Activated effector memory CD4-positive, alpha-beta T cell treated with anti-CD3 and anti-CD28 coated beads, Interleukin-2, amount 50 U/mL, for 16 hours (primary cell): ENCODE results near the gene SPTBN5.

Source experiments
- DNase-seq: peaks from one replicate; pipeline ENCODE4 v3.0.0-alpha.2; 2020

The SPTBN5 gene

DNA sequence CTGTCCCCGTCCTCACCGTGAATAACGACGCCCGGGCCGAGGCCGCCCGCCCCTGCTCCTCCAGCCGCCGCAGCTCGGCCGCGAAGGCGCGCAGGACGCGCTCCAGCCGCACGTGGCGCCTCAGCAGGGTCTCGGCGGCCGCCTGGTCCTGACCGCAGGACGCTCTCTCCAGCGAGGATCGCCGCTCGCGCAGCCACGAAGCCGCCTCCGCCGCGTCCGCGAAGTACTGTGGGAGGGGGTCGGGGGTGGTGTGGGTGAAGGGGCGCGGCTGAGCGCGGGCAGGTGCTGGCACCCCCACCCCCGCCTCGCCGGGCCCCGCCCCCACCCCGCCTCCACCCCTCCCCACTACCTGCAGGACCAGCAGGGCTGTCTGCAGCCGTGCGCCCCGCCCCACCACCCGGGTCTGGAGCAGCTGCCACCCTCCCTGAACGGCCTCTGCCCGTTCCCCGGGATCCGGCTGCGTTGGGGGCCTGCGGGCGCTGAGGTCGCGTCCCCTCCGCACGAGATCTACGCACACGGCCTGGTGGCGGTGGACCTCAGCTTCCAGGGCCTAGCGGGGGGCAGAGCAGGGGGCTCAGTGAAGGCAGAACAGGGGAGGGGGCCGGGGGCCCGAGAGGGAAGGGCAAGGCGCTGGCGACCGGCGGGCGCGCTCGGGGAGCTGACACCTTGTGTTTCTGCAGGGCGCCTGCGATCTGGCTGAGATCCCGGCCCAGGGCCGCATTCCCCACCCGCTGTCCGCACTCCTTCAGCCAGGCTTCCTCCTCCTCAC, 11.7 kb downstream of the SPTBN5 start:
- DNase-seq: no peak

DNA sequence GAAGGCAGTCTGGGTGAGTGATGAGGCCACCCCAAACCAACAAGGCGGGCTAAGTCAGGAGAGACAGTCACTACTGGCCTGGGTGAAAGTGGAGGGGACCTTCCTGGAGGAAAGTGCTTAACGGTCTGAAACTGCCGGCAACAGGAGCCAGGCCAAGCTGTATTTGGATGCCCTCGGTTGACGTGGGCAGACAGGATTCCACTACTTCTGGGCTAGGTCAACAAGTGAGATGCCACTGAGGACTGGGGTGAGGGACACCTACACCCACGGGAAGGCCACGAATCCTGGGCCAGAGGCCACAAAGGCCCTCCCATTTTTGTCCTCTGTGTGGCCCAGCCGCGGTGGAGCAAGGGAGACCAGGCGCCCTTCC, 12.3 kb downstream of the SPTBN5 start:
- no peak for DNase-seq

DNA sequence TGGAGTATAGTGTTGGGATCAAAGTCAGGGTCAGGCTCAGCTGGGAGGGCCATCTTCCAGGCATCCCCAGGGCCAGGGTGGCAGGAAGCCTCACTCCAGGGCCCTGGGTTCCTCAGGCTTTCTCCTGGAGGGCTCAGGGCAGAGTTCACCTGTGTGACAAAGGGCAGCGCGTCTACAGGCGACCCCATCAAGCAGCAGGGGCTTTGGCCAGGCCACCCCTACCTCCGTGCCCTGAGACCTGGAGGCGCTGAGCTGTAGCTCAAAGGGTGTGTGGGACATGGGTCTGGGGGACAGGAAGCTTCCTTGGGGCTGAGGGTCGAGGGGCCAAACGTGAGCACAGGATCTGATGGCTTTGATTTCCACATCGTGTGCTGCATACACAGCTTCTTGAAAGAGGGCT, 12.8 kb downstream of the SPTBN5 start:
- no peak for DNase-seq

DNA sequence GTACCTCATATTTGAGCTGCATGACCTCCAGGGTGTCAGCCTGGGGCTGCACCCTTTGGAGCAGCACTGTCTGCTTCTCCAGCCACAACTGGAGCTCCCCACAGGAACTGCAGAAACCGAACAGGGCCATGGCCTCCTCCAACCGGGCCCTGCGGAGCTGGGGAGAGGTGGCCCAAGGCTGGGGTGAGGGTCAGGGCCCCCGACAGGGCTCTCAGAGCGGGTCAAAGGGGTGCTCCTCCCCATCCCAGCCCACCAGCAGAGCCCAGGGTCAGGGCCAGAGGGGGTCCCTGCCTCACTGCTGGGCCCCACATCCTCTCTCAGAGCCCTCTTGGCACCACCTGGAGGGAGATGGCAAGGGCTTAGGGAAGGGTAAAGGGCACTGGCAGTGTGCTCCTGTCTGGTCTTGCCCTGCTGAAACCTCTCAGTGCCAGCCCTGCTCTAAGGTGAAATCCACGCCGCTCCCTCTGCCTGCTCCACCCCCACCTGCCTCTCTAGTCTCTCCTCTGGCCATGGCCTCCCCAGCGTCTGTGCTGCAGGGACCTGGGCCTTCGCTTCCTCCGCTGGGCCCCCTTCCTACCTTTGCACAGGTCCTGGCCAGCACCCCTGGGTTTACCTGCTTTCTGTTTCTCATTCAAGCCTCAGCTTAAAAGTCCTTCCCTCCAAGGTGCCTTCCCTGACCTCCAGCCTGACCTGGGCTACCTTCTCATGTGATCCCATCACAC, 13.5 kb downstream of the SPTBN5 start:
- no peak for DNase-seq

DNA sequence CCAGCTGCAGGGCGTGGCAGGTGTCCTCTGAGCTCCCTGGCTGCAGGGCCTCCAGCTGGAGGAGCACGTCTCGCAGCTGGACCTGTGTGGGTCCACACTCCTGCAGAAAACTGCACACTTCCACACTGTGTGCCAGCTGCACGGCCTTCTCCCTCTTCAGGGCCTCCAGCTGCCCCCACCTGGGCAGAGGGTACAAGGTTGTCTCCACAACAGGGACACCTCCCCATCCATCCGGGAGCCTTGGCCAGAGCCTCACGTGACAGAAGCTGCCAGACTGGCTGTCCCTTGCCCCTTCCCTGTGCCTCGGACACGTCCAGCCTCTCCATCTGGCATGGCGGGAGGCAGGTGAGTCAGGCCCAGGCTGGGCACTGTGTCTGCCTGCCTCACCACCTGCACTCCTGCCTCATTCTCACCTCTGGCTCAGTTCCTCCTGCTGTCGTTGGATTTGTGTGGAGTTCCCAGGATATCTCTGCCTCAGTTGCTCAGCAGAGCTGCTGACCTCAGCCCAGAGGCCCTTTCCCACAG, 14.5 kb downstream of the SPTBN5 start:
- DNase-seq: no peak

DNA sequence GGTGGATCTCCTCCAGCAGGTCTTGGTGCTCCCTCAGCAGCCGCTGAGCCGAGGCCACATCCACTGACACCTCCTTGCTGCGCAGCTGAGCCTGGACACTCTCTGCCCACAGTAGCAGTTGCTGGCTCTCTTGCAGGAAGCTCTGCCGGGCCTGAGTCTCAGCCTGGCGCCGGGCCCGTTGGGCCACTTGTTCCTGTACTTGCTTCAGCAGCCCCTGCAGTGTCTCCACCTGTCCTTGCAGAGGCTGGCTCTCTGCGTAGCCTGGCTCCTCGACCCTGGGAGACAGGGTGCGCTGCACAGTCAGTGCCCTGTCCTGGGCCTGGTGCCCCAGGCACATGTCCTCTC, 15.5 kb downstream of the SPTBN5 start:
- DNase-seq: no peak

DNA sequence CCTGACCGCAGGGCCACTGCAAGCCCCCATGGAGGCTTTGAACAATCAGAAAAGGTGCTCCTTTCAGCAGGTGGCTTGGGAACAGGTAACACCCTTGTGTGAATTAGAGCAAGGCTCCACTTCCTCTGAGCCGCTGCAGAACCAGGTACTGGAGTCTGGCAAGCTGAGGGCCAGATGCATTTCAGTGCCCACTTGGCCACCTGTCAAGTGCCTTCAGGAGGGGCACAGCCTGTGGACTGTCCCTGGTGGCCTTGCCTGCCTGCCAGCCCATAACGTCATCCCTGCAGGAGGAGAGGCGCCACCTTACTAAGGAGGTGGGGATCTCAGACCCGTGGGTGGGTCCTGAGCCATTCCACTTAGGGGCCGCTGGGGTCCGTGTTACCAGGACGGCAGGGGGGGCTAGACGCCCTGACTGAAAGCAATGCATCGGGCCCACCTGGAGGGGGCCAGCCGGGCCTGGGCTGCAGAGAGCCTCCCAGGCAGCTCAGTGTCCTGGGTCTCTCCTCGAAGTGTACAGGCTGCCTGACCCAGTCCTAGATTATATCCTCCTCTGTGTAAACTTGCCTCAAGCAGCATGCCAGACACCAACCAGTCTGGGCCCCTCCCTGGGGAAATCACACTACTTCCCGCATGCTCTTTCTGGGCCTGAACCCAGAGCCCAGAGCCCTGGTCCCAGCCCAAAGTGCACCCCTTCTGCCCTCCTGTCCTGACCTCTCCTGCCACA, 16.1 kb downstream of the SPTBN5 start:
- no peak for DNase-seq

DNA sequence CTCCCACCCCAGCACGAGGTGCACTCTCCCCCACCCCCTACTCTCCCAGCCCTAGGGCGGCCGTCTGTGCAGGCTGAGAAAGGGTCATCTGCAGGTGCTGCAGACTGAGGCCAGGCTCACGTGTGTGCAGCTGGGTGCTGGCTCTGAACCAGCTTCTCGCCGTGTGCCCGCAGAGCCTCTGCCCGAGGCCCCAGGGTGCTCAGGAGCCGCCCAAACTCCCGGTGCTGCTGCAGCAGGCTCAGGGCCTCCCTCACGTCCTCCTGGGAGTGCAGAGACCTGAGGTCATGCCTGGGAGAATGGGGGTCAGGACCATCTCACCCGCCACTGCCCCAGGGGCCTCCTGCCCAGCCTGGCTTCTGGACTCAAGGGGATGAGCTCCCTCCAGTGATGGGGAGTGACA, 17.2 kb downstream of the SPTBN5 start:
- no peak for DNase-seq

DNA sequence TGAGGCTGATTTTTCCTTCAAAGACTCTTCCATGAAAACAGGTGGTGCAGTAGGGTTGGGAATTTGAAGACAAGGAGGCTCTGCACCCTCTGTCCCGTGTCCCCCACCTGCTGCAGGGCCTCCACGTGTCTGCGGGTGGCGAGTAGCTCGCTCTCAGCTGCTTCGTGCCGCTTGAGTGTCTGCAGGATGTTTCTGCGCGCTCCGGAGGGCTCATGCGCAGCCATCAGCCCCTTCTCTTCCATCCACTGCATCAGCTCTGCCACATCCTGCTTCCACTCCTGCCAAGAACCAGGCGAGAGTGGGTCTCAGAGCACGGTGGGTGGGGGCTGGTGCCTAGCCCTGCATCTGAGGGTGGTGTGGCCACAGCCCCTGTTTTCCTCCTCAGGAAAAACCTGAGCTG, 17.8 kb downstream of the SPTBN5 start:
- DNase-seq: no peak

DNA sequence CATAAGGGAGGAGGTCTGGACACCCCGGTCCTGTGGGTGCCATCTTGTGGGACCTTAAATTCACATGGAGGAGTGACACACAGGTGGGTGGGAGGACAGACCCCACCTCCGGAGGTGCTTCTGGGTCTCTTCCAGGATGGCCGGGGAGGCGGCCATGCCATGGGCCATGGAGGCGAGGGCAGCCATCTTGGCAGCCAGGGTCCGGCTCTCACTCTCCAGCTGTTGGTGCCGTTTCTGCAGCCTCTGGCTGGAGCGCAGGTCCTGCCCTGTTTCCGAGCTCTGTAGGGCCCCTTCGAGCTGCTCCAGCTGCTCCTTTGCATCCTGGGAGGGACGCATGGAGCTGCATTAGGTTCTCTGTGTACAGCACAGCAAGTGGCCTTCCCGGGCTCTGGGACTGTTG, 19.1 kb downstream of the SPTBN5 start:
- DNase-seq: no peak

DNA sequence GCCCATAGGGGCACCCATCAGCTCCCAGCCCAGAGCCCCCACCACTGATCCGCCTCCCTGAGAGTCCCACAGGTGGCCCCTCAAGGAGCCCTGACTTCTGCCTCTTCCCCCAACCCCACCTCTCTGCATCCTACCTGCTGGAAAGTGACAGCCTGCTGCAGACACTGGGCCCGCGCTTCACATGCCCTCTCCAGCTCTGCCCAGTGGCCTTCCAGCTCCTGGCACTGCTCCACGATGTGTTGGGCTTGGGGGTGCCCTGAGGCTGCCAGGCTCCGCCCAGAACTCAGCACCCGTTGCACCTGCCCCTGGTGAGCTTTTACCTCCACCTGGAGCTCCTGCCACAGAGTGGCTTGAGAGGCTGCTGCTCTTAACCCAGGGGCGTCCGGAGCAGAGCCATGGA, 20.1 kb downstream of the SPTBN5 start:
- DNase-seq: no peak

DNA sequence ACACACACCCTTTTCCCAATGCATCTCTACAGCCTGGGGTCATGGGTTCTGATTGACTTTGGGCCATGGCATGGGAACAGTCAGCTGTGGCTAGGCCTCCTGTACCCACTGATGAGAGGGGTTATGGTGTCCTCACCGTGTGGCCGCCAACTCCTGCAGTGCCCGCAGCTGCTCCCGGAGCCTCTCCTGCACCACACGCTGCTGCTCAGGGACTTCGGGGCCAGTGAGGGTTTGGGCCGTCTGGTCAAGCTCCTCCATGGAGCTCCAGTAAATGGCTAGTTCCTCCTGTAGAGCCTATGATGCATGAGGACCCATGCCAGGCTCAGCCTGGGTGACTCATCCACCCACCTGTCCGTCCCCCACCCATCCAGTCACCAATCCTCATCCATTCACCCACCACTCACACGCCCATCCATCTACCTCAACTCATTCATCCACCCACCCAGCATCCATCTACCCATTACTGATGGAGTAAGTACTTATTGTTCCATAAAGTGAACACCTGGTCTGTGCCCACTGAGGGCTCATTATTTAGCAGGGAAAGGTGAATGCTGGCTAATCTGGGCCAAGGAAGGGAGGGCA, 21.6 kb downstream of the SPTBN5 start:
- no peak for DNase-seq

DNA sequence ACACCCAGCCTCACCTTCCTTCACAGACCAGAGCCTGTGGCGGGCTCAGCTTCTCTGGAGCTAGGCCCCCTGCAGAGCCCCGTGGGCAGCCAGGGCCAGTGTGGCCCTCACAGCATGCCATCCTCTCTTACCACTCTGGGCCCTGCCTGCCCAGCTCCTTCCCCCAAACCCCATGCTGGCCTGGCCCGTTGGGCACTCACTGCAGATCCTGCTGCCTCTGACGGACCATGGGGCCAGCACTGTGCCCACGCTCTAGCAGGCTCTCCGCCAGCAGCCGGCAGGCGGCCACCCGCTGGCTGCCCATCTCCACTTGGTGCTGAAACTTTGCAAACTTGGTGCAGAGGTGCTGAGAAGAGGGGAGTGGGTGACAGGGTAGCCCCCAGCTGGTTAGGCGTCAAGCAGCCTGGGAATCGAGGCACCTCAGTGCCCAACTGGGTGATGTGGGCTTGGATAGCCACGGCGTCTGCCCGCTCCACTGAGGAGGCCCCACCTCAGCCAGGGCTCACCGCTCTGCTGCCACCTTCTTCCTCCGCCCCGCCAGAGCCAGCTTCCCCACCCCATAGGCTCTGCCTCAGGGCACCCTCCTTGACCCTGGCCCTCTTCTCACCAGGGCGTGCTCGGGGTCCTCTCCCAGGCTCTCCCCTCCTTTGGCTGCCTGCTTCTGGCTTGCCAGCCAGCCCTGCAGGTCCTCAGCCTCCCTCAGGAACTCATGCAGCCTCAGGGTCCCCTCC, 22.5 kb downstream of the SPTBN5 start:
- no peak for DNase-seq

DNA sequence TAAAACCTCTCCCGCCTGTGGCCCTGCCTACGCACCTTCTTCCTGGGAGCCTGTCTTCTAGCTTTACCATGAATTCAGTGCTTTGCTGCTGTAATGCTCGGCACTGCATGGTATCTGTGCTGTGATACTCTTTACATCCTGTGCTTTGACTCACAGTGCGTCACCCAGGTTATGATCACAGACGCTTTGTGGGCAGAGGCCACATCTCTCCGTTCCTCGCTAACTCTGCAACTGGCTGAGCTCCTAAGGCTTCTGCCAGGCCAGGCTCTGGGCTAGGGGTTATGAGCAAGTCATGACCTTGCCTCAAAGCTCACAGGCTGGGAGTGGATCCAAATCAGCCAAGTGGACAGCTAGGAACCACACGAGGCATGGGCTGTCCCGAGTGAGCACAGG, 23.2 kb downstream of the SPTBN5 start:
- peak; percentile 82 for DNase-seq

DNA sequence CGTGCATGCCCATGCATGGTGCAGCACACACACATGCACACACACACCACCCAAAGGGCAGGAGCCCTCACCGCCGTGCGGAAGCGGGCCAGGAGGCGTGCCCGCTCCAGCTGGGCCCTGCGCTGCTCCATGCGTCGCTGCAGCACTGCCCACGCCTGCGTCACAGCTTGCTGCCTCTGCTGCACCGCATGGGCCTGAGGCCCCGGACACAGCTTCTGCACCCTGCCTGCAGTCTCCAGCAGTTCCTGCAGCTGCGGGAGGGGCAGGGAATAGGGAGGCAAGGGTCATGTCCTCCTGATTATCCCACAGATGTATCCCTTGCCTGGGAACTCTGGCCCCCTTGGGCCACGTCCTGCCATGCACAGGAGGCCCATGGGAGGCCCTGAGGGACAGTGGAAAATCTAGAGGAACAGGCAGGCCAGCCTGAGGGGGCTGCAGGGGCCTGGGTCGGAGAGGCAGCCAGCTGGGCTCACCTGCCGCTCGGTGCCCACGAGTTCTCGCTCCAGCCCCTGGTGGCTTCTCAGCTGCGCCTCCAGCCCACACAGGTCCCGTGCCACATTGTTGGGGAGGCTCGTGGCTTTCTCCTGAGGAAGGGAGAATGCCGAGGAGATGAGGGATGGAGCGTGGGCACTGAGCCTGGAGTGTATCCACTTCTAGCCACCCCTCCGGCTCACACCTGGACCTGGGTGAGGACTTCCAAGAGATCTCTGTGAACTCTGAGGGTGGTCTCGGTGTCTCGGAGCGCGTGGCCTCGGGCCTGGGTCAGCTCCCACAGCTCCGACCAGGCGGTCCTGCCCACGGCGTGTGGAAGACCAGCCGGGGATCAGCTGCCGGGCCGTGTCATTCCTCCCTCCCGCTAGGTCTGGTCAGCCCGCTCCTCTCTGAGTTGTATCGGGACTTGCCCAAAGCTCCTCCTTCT, 23.8 kb downstream of the SPTBN5 start:
- DNase-seq: no peak

DNA sequence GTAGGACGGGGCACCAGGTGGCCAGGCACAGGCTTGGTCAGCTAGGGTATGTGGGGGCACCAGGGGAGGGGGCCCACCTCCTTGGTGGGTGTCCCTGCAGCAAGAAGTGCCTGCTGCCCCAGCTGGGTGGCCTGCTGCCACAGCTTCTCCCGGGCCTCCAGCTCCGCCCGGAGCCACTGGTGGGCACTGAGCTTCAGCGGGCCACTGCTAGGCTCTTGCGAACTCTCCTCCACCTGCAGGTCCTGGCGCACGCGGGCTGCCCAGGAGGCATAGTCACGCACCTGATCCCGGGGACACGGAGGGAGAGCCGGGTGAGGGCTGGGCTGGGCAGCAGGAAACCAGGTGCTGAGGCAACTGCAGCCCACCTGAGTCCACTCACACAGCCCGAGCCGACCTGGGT, 25.5 kb downstream of the SPTBN5 start:
- no peak for DNase-seq

DNA sequence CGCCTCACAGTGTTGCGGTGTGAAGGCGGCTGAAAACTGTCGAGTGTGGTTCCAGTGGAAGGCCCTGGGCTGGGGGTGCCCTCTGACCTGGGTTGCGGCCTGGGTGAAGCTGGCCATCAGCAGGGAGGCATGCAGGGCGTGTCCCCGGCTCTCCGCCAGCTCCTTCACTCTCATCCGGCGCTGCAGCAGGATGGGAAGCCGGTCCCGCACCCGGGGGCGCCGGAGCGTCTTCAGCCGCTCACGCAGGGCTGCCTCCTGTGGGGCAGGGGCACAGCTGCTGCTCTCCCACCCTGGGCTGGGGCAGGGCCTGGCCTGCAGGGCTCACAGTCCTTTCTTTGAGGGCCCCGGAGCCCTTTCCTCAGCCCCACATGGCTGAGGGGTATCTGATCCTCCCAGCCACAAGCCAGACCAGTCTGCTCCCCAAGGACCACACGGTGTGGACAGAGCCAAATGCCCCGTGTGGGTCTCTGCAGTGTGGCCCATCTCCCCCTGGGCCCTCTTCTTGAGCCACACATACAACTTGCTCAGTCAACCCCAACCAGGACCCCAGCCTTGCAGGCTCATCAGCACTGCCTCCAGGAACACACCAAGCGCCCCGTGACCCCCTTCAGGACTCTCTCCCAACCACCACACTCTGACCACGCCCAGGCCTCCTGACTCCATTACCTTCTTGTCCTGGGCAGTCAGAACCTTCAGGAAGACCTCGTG, 26.8 kb downstream of the SPTBN5 start:
- no peak for DNase-seq

DNA sequence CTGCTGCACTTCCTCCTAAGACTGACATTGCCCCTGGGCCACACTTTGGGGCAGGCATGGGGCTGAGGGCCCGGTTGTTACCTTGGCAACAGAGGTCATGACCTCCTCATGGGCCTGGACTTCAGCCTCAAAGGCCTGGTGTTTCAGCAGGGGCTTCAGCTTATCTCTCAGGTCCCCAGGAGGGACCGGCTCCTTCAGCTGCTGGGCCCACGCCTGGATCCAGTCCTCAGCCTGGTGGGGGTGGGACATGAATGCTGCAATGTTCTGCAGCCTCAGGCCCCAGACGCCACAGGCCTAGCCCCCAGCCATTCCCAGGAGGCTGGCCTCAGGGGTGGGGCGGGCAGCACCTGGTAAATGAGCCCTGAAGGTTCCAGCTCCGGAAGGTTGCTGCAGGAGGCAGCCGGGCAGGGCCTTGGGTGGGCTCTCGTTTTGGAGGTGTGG, 27.6 kb downstream of the SPTBN5 start:
- DNase-seq: no peak

DNA sequence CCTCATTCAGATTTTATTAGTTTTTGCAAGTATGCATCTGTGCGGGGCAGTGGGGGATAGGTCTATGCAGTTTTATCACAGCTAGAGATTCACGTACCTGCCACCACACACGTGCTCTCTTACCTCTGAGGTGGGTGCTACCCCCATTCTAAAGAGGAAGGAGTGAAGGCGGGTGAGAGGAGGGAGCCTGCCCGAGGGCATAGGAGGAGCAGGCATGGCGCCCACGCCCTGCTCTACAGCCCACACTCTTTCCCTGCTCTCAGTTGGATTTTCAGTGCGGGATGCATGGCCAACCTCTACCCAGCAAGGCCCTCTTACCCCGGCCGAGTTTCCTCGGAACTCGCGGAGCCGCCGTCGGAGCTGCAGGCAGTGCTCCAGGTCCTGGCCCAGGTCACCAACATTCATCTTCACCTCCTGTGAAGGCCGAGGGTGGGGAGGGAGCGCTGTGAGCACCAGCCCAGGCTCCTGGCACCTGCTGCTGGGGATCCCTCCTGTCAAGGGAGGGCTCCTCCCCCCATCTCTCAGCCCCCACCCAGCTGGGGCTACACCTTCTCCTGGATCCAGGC, 28.3 kb downstream of the SPTBN5 start:
- no peak for DNase-seq

DNA sequence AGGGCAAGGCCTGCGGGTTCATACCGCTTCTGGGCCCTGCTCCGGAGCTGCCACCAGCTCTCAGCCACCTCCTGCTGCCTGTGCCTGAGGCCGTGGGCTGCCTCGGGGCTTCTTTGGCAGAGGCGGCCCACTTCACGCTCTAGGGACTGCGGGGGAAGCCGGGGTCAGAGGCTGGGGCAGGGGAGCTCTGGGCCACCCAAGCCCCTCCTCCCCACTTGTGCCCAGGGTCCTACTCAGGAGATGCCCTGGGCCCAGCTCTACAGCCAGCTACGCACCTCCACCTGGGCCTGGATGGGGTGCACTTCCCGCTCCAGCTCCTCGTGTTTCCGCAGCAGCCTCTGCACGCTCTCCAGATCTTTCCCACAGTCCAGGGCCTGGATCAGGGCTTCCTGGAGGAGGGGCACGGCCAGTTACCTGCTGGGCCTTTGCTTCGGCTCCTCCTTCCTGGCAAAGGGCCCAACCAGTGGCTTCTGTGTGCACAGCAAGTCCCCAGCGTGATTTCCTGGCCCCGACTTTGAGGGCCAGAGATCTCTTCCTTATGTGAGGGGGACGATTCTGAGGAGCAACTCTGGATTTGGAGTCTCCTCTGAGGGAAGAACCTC, 31.2 kb downstream of the SPTBN5 start:
- no peak for DNase-seq
